ENCODE measurements around the gene TMEM145.

TMEM145 gene

GRCh38 chr19:42313096-42313839 is at the start of gene TMEM145:
TMEM145 (plus strand) TSS chr19:42313309; CDS start chr19:42313377, 68 bp downstream.
- TF ChIP-seq, protein P1, sequence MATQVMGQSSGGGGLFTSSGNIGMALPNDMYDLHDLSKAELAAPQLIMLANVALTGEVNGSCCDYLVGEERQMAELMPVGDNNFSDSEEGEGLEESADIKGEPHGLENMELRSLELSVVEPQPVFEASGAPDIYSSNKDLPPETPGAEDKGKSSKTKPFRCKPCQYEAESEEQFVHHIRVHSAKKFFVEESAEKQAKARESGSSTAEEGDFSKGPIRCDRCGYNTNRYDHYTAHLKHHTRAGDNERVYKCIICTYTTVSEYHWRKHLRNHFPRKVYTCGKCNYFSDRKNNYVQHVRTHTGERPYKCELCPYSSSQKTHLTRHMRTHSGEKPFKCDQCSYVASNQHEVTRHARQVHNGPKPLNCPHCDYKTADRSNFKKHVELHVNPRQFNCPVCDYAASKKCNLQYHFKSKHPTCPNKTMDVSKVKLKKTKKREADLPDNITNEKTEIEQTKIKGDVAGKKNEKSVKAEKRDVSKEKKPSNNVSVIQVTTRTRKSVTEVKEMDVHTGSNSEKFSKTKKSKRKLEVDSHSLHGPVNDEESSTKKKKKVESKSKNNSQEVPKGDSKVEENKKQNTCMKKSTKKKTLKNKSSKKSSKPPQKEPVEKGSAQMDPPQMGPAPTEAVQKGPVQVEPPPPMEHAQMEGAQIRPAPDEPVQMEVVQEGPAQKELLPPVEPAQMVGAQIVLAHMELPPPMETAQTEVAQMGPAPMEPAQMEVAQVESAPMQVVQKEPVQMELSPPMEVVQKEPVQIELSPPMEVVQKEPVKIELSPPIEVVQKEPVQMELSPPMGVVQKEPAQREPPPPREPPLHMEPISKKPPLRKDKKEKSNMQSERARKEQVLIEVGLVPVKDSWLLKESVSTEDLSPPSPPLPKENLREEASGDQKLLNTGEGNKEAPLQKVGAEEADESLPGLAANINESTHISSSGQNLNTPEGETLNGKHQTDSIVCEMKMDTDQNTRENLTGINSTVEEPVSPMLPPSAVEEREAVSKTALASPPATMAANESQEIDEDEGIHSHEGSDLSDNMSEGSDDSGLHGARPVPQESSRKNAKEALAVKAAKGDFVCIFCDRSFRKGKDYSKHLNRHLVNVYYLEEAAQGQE (IDR thresholded peaks at IDR 0.05; ENCODE audit: low read depth), result peak; percentile 88
- TF ChIP-seq YY1 (IDR thresholded peaks at IDR 0.05; ENCODE audit: low read depth) (no peak), ZBTB7A (IDR thresholded peaks at IDR 0.05; ENCODE audit: low read depth) (peak; percentile 85), MAX (IDR thresholded peaks at IDR 0.05) (peak; percentile 40; the same call in 1 of the 2 replicates), USF1 (IDR thresholded peaks at IDR 0.05) (no peak), CREB1 (IDR thresholded peaks at IDR 0.05; ENCODE audit: low read depth) (no peak), TEAD4 (IDR thresholded peaks at IDR 0.05) (no peak), CEBPB (IDR thresholded peaks at IDR 0.05) (no peak), TAF1 (IDR thresholded peaks at IDR 0.05; ENCODE audit: low read depth) (no peak), FOXM1 (IDR thresholded peaks at IDR 0.05; ENCODE audit: borderline replicate concordance, low read depth) (no peak)

DNA sequence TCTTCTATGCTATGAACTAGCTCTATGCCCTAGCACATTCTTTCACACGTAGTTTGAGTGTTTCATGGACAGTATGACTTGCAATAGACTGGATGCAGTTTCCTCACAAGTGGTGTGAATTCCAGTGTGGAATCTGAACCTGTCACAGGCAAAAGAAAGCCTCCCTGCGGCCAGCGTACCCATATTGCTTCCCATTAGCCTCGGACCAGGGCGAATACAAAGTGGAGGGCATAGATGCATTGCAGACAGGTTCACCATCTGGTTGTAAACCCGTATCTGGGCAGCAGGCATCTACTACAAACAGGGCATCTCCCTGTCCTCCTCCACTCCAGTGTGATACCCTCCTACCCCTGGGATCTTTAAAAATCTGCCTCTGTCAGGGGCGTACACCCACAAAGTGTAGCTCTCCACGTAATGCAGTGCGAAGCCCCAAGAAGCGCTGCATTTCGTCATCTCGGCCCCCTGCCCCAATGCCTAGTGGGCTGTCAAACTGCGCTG is 45.4 kb upstream of the TMEM145 start:
- TF ChIP-seq MAX (IDR thresholded peaks at IDR 0.05), result no peak
- TF ChIP-seq, protein P1 (IDR thresholded peaks at IDR 0.05; ENCODE audit: low read depth), result no peak
- no peak for TF ChIP-seq TEAD4 (IDR thresholded peaks at IDR 0.05)
- no peak for TF ChIP-seq NFIC (IDR thresholded peaks at IDR 0.05)
- no peak for TF ChIP-seq YY1 (IDR thresholded peaks at IDR 0.05; ENCODE audit: low read depth)
- no peak for TF ChIP-seq CEBPB (IDR thresholded peaks at IDR 0.05)
- TF ChIP-seq CREB1 (IDR thresholded peaks at IDR 0.05; ENCODE audit: low read depth), result no peak

- TF ChIP-seq MAX (IDR thresholded peaks at IDR 0.05) (peak; percentile 79), TAF1 (IDR thresholded peaks at IDR 0.05; ENCODE audit: low read depth) (peak; percentile 42; the same call in 1 of the 2 replicates), TCF12 (IDR thresholded peaks at IDR 0.05; ENCODE audit: low read depth) (peak; percentile 85), ZBTB7A (IDR thresholded peaks at IDR 0.05; ENCODE audit: low read depth) (no peak), NFIC (IDR thresholded peaks at IDR 0.05) (no peak), EGR1 (IDR thresholded peaks at IDR 0.05) (no peak), FOXM1 (IDR thresholded peaks at IDR 0.05; ENCODE audit: borderline replicate concordance, low read depth) (peak; percentile 26; the same call in 1 of the 2 replicates), EP300 (IDR thresholded peaks at IDR 0.05; ENCODE audit: borderline replicate concordance) (peak; percentile 72; the same call in 1 of the 2 replicates), YY1 (IDR thresholded peaks at IDR 0.05; ENCODE audit: low read depth) (no peak; the same call in 1 of the 2 replicates), RAD21 (IDR thresholded peaks at IDR 0.05; ENCODE audit: low read depth) (no peak), CEBPB (IDR thresholded peaks at IDR 0.05) (no peak), USF1 (IDR thresholded peaks at IDR 0.05) (peak; percentile 77), TEAD4 (IDR thresholded peaks at IDR 0.05) (peak; percentile 27; the same call in 1 of the 2 replicates), CREB1 (IDR thresholded peaks at IDR 0.05; ENCODE audit: low read depth) (no peak; the same call in 1 of the 2 replicates)
- TF ChIP-seq, protein P1 (IDR thresholded peaks at IDR 0.05; ENCODE audit: low read depth), result no peak
These were observed 44.9 kb upstream of the TMEM145 start for GRCh38 chr19:42268142-42268703.
